MM.1S (cell line): ENCODE data around the gene KDM4B.

Experiments
- EZH2 ChIP-seq: fragments of 300-600 bp; sonication (generic); optimal IDR thresholded peaks from 2 replicates; pipeline ENCODE3; 2017; ENCODE audit warnings: low read depth, mild to moderate bottlenecking, antibody characterized with exemption, low read length, mixed read lengths
- EZH2phosphoT487 ChIP-seq: fragments of 300-600 bp; sonication (generic); IDR thresholded peaks from 2 replicates; pipeline ENCODE4 v1.6.1; 2018; ENCODE audit warnings: antibody characterized with exemption, low read length
- TF ChIP-seq, protein P1 (sequence below): fragments of 300-600 bp; sonication (generic); IDR thresholded peaks from 2 replicates; pipeline ENCODE4 v1.5.1; 2016; ENCODE audit warnings: antibody characterized with exemption, low read length, mixed read lengths

- TF ChIP-seq EZH2phosphoT487, result no peak
- TF ChIP-seq EZH2, result no peak
- TF ChIP-seq, protein P1, sequence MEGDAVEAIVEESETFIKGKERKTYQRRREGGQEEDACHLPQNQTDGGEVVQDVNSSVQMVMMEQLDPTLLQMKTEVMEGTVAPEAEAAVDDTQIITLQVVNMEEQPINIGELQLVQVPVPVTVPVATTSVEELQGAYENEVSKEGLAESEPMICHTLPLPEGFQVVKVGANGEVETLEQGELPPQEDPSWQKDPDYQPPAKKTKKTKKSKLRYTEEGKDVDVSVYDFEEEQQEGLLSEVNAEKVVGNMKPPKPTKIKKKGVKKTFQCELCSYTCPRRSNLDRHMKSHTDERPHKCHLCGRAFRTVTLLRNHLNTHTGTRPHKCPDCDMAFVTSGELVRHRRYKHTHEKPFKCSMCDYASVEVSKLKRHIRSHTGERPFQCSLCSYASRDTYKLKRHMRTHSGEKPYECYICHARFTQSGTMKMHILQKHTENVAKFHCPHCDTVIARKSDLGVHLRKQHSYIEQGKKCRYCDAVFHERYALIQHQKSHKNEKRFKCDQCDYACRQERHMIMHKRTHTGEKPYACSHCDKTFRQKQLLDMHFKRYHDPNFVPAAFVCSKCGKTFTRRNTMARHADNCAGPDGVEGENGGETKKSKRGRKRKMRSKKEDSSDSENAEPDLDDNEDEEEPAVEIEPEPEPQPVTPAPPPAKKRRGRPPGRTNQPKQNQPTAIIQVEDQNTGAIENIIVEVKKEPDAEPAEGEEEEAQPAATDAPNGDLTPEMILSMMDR, result no peak
These were observed 186.0 kb downstream of the KDM4B start for GRCh38 chr19:5154799-5155426.
